ENCODE data around the gene AAR2. TPM values are rescaled to one million over a fixed set of nuclear protein-coding genes. Genes with fewer than 3 reads are reported as not detected.
A peak's percentile ranks its signal among the peaks of the same experiment; 100 is the strongest.

AAR2 gene
- total RNA-seq, 1 donor from 2014 or later, result 13.3 TPM

DNA sequence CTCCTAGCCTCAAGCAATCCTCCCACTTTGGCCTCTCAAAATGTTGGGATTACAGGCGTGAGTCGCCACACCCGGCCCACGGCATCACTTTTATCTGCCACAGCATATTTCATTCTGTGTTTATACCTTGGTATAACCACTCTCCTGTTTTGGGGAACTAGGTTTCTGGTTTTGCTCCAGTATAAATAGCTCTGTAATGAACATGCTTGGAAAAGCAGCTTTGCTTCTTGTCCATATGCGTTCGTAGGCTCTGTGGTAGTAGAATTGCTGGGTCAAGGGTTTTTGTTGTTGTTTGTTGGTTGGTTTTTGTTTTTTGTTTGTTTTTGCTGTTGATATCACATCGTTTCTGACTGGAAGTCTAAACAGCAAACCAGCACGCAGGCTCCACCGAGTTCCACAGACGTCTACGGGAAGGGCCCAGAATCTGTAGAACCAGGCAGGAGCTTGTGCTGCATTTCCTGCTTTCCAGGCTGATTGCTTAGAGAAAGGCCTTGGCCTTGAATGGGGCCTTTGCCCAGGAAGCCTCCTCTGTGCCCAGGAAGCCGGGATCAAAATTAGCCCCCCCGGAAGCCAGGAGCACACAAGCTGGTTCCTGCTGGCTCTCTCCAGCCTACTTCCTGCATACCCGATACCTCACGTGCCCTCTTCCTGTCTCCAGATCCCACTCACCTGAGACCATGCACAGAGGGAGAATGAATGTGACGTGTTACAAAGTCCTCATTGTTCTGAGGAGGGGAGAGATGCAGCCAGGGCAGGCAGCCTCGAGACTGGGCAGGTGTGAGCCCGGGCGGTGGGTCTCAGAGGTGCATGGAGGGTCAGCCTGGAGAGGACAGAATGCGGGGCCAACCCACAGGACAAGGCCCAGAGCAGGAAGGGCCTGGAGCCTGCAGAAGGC is 34.7 kb downstream of the AAR2 start:
- H3K27me3 ChIP-seq (ENCODE audit: low read depth), result peaks cover 41% of the 10 kb centered on the region
- H3K36me3 ChIP-seq, result no peaks in the 10 kb centered on the region
- intact Hi-C loops (cut with micrococcal nuclease), result no loop called here
- no peaks in the 10 kb centered on the region for H3K4me1 ChIP-seq
- no peak overlapping the region for H3K27ac ChIP-seq (replicated peaks)
- no peak for TF ChIP-seq CTCF (IDR thresholded peaks at IDR 0.05; ENCODE audit: borderline replicate concordance)
- H3K9me3 ChIP-seq (replicated peaks), result no peaks in the 10 kb centered on the region
- DNase-seq, result no peak
- H3K4me3 ChIP-seq, result no peak overlapping the region

- no peaks in the 10 kb centered on the region for H3K36me3 ChIP-seq
- intact Hi-C loops (cut with micrococcal nuclease), result no loop called here
- no peak for DNase-seq
- H3K27ac ChIP-seq (replicated peaks), result no peak overlapping the region
- no peak for TF ChIP-seq CTCF (IDR thresholded peaks at IDR 0.05; ENCODE audit: borderline replicate concordance)
- H3K27me3 ChIP-seq (ENCODE audit: low read depth), result peaks cover 48% of the 10 kb centered on the region
- H3K4me3 ChIP-seq, result no peak overlapping the region
- no peaks in the 10 kb centered on the region for H3K9me3 ChIP-seq (replicated peaks)
- H3K4me1 ChIP-seq, result no peaks in the 10 kb centered on the region
Observed at GRCh38 chr20:36271639-36272546, 35.6 kb downstream of the AAR2 start.

DNA sequence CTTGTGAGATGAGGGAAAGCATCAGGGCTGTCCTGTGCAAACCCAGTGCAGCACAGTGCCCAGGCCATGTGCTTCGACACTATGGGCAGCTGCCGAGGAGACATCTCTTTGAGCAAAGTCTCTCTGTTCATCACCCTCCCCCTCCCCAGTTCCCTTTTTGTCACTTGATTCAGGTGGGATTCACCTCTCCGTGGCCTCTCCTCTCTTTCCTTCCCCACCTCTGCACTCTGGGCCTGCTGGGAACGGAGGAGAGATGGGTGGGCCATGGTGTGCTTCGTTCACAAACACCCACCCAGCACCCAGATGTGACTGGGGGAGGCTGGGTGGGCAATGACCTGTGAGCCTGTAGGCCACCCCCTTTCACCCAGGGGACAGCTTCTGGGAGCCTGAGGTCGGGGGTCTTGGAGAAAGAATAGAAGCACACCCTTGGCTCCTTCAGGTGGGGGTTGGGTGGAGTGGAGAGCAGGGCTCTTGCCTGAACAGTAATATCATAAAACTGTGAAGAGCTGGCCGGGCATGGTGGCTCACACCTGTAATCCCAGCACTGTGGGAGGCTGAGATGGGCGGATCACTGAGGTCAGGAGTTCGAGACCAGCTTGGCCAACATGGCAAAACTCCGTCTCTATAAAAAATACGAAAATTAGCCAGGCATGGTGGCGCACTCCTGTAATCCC is 36.4 kb downstream of the AAR2 start:
- no peak overlapping the region for H3K27ac ChIP-seq (replicated peaks)
- no peaks in the 10 kb centered on the region for H3K36me3 ChIP-seq
- intact Hi-C loops (cut with micrococcal nuclease), result no loop called here
- DNase-seq, result no peak
- TF ChIP-seq CTCF (IDR thresholded peaks at IDR 0.05; ENCODE audit: borderline replicate concordance), result no peak
- no peak overlapping the region for H3K4me3 ChIP-seq
- no peaks in the 10 kb centered on the region for H3K4me1 ChIP-seq
- no peaks in the 10 kb centered on the region for H3K9me3 ChIP-seq (replicated peaks)
- H3K27me3 ChIP-seq (ENCODE audit: low read depth), result peaks cover 52% of the 10 kb centered on the region

DNA sequence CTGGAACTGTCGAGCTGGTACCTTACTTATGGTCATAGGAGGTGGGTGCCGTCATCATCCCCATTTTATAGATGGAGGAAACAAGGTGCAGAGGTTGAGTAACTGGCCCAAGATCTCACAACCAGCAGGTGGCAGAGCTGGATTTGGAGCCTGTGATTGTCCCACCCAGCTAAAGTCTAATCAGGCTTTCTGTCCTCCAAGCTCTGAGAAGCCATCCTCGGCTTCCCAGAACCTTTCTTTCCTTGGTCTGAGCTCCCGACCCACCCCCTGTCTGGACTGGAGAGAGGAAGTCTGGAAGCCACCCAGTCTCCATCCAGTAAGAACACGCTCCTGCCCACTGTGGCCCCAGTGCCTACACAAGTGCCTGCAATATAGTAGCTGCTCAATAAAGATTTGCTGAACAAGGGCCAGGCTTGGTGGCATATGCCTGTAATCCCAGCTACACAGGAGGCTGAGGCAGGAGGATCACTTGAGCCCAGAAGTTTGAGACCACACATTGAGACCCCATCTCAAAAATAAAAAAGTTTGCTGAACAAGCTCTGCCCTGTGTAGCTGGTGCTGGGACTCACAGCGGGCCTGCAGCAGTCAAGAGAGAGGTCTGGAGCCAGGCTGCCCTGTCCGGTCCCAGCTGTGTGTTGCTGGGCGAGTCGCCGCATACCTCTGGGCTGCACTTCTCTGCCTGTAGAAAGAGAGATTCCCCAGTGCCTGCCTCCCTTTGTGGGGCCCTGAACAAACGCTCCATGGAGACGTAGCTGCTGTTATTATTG is 37.3 kb downstream of the AAR2 start:
- intact Hi-C loops (cut with micrococcal nuclease), result no loop called here
- Histone ChIP-seq H3K9me3 (replicated peaks) (no peaks in the 10 kb centered on the region), H3K4me1 (no peaks in the 10 kb centered on the region), H3K27me3 (ENCODE audit: low read depth) (peaks cover 61% of the 10 kb centered on the region), H3K27ac (replicated peaks) (no peak overlapping the region), H3K4me3 (no peak overlapping the region), H3K36me3 (no peaks in the 10 kb centered on the region)
- no peak for DNase-seq
- TF ChIP-seq CTCF (IDR thresholded peaks at IDR 0.05; ENCODE audit: borderline replicate concordance), result peak; percentile 31

Measured in left ventricle myocardium inferior (tissue), 1 donor.